CD4-positive, alpha-beta T cell (primary cell): ENCODE measurements around the gene DNASE1L3. TPM values are rescaled to one million over a fixed set of nuclear protein-coding genes. Genes with fewer than 3 reads are reported as not detected.

Source experiments
- ATAC-seq: fragments of 200-7000 bp; cut with Tn5 transposase; one replicate; pipeline ENCODE4 v1.10.0; 2022; ENCODE audit warnings: mild to moderate bottlenecking; ENCODE audit not compliant: poor library complexity
- CTCF ChIA-PET: fragments of 350-600 bp; sonication (Branson Sonifier 250); formaldehyde crosslinking; loops from one replicate; lab custom pipeline; 2021; ENCODE audit warnings: antibody characterized with exemption, inconsistent platforms; lab: Charles Lee
- POLR2A ChIA-PET: fragments of 350-600 bp; sonication (Branson Sonifier 250); formaldehyde crosslinking; loops from one replicate; lab custom pipeline; 2021; ENCODE audit warnings: antibody characterized with exemption, inconsistent platforms; lab: Charles Lee
- DNase-seq, 14 experiments: peaks; one replicate each; pipeline ENCODE4 v3.0.0-alpha.2; 2013 to 2020; ENCODE audit warnings: mixed read lengths in 2 of 14
- H3K27ac ChIP-seq, 2 donors: one replicate each; pipeline versions ENCODE4 v1.5.1 to v1.7.0; 2013; ENCODE audit warnings: low read length in 2 of 2, low read depth in 1 of 2, mild to moderate bottlenecking in 1 of 2
- H3K27me3 ChIP-seq, 2 experiments: 1 replicate in 1 of 2; 2 replicates in 1 of 2; pipeline versions ENCODE4 v1.6.1 to v1.7.0; 2013; ENCODE audit warnings: low read length in 2 of 2, control low read depth in 1 of 2, mild to moderate bottlenecking in 1 of 2, moderate library complexity in 1 of 2; ENCODE audit not compliant: insufficient read depth in 2 of 2, control insufficient read depth in 1 of 2
- H3K36me3 ChIP-seq: one replicate; pipeline ENCODE4 v1.6.1; 2013; ENCODE audit warnings: low read length, control low read depth; ENCODE audit not compliant: insufficient read depth
- H3K4me1 ChIP-seq: one replicate; pipeline ENCODE4 v1.6.1; 2013; ENCODE audit warnings: low read length, control low read depth; ENCODE audit not compliant: insufficient read depth
- H3K4me3 ChIP-seq: one replicate; pipeline ENCODE4 v1.5.1; 2013; ENCODE audit warnings: mild to moderate bottlenecking, low read length, moderate library complexity
- H3K9me3 ChIP-seq, 2 experiments: 1 replicate in 1 of 2; 2 replicates in 1 of 2; pipeline versions ENCODE4 v1.6.1 to v1.7.0; 2013; ENCODE audit warnings: low read length in 2 of 2, mild to moderate bottlenecking in 2 of 2, control low read depth in 1 of 2, moderate library complexity in 1 of 2; ENCODE audit not compliant: control insufficient read depth in 1 of 2, insufficient read depth in 1 of 2
- H3K27ac Mint-ChIP-seq: one replicate; pipeline ENCODE4 v1.8.0; 2020; ENCODE audit warnings: mixed read lengths
- H3K27me3 Mint-ChIP-seq: one replicate; pipeline ENCODE4 v1.8.0; 2021; ENCODE audit warnings: mixed read lengths
- H3K36me3 Mint-ChIP-seq: one replicate; pipeline ENCODE4 v1.8.0; 2021; ENCODE audit warnings: low read depth, mixed read lengths
- H3K4me1 Mint-ChIP-seq: one replicate; pipeline ENCODE4 v1.8.0; 2021; ENCODE audit warnings: low read depth, mixed read lengths
- H3K4me3 Mint-ChIP-seq: one replicate; pipeline ENCODE4 v1.8.0; 2020; ENCODE audit warnings: mild to moderate bottlenecking, mixed read lengths
- H3K9me3 Mint-ChIP-seq: one replicate; pipeline ENCODE4 v1.8.0; 2020; ENCODE audit warnings: mixed read lengths
- CTCF ChIP-seq: fragments of 200-600 bp; IDR thresholded peaks from one replicate; pipeline ENCODE4 v1.8.0; 2022; ENCODE audit warnings: antibody characterized with exemption, mild to moderate bottlenecking
- intact Hi-C, 2 experiments: fragments of 100-400 bp; cut with DNase I in 1 of 2; cut with micrococcal nuclease in 1 of 2; formaldehyde crosslinking; loops; one replicate each; pipeline versions ENCODE4 v1.15.1 to v1.9.0; 2023 to 2025; cut with DNase I, micrococcal nuclease
- total RNA-seq, 174 experiments: library from RNA in 2 of 174; stranded (reverse) in 2 of 174; gene quantifications; one replicate each; pipeline ENCODE4 v1.2.3 and lab custom pipeline; 2021 to 2026

Gene DNASE1L3
- total RNA-seq, 2 experiments from 2014 or later = 0.53 to 0.80 TPM

GRCh38 chr3:58191361-58191991 lies 19.3 kb downstream of the DNASE1L3 start:
- Histone ChIP-seq H3K4me1 (peaks cover 5% of the 10 kb centered on the region), H3K27me3 (no peaks in the 10 kb centered on the region), H3K36me3 (no peaks in the 10 kb centered on the region), H3K4me3 (no peak overlapping the region), H3K9me3 (no peaks in the 10 kb centered on the region), H3K27ac (no peak overlapping the region)
- no peaks in the 10 kb centered on the region for H3K27me3 Mint-ChIP-seq
- H3K4me1 Mint-ChIP-seq = no peaks in the 10 kb centered on the region
- no peak overlapping the region for H3K4me3 Mint-ChIP-seq
- no peak overlapping the region for H3K27ac Mint-ChIP-seq
- no peaks in the 10 kb centered on the region for H3K9me3 Mint-ChIP-seq
- no peak for DNase-seq
- H3K36me3 Mint-ChIP-seq = no peaks in the 10 kb centered on the region
- no peak for ATAC-seq
- CTCF ChIA-PET = no interaction called here
- intact Hi-C loops = no loop called here
- POLR2A ChIA-PET = no interaction called here
- TF ChIP-seq CTCF = no peak

GRCh38 chr3:58190882-58191281 lies 19.9 kb downstream of the DNASE1L3 start:
- Histone ChIP-seq H3K4me3 (no peak overlapping the region), H3K27me3 (no peaks in the 10 kb centered on the region), H3K36me3 (no peaks in the 10 kb centered on the region), H3K27ac (no peak overlapping the region), H3K4me1 (peaks cover 5% of the 10 kb centered on the region), H3K9me3 (no peaks in the 10 kb centered on the region)
- no peaks in the 10 kb centered on the region for H3K36me3 Mint-ChIP-seq
- intact Hi-C loops = no loop called here
- ChIA-PET POLR2A (no interaction called here), CTCF (no interaction called here)
- no peak overlapping the region for H3K27ac Mint-ChIP-seq
- H3K27me3 Mint-ChIP-seq = no peaks in the 10 kb centered on the region
- ATAC-seq (no peak), DNase-seq (no peak)
- H3K9me3 Mint-ChIP-seq = no peaks in the 10 kb centered on the region
- TF ChIP-seq CTCF = no peak
- no peak overlapping the region for H3K4me3 Mint-ChIP-seq
- no peaks in the 10 kb centered on the region for H3K4me1 Mint-ChIP-seq

- no peak for DNase-seq
- Mint-ChIP-seq H3K4me3 (no peak overlapping the region), H3K27ac (no peak overlapping the region), H3K4me1 (no peaks in the 10 kb centered on the region), H3K9me3 (no peaks in the 10 kb centered on the region), H3K27me3 (no peaks in the 10 kb centered on the region), H3K36me3 (no peaks in the 10 kb centered on the region)
- TF ChIP-seq CTCF = no peak
- CTCF ChIA-PET = interaction anchor here (0.9 to 3.1 kb wide), 2 partner anchors 13 to 23 kb away, joined by 3 to 9 read pairs; no protein-coding TSS in a partner anchor
- Histone ChIP-seq H3K27ac (no peak overlapping the region), H3K36me3 (no peaks in the 10 kb centered on the region), H3K4me1 (peaks cover 5% of the 10 kb centered on the region), H3K9me3 (no peaks in the 10 kb centered on the region), H3K27me3 (no peaks in the 10 kb centered on the region), H3K4me3 (no peak overlapping the region)
- POLR2A ChIA-PET = no interaction called here
- intact Hi-C loops = no loop called here
- no peak for ATAC-seq
These were observed 20.5 kb downstream of the DNASE1L3 start for GRCh38 chr3:58190291-58190690.
